H9 (cell line): Measurements from ENCODE around the gene SAP30L. TPM values are rescaled to one million over a fixed set of nuclear protein-coding genes. Genes with fewer than 3 reads are reported as not detected.

ENCODE experiments used
- DNase-seq: peaks from one replicate; pipeline ENCODE4 v3.0.0-alpha.2; 2017
- H2AFZ ChIP-seq: one replicate; pipeline ENCODE4 v1.6.1; 2013; ENCODE audit warnings: mild to moderate bottlenecking, low read length, control low read depth, moderate library complexity
- H2AK5ac ChIP-seq: 2 replicates; pipeline ENCODE4 v1.6.1; 2013; ENCODE audit warnings: low read length, control low read depth, mixed read lengths; ENCODE audit not compliant: insufficient read length
- H2BK120ac ChIP-seq: one replicate; pipeline ENCODE4 v1.6.1; 2013; ENCODE audit warnings: low read depth, mild to moderate bottlenecking, low read length, control low read depth, inconsistent platforms; ENCODE audit not compliant: poor library complexity, severe bottlenecking
- H2BK12ac ChIP-seq: 2 replicates; pipeline ENCODE4 v1.6.1; 2013; ENCODE audit warnings: low read length, control low read depth, mixed read lengths, low read depth; ENCODE audit not compliant: insufficient read length
- H2BK15ac ChIP-seq: 2 replicates; pipeline ENCODE4 v1.6.1; 2013; ENCODE audit warnings: low read depth, low read length, control low read depth
- H2BK20ac ChIP-seq: one replicate; pipeline ENCODE4 v1.6.1; 2013; ENCODE audit warnings: low read depth, mild to moderate bottlenecking, low read length, control low read depth, inconsistent platforms; ENCODE audit not compliant: poor library complexity, severe bottlenecking
- H2BK5ac ChIP-seq: 2 replicates; pipeline ENCODE4 v1.6.1; 2013; ENCODE audit warnings: low read length, control low read depth, mixed read lengths; ENCODE audit not compliant: insufficient read length
- H3K14ac ChIP-seq: 2 replicates; pipeline ENCODE4 v1.6.1; 2013; ENCODE audit warnings: low read length, control low read depth; ENCODE audit not compliant: insufficient read depth
- H3K18ac ChIP-seq: 2 replicates; pipeline ENCODE4 v1.6.1; 2013; ENCODE audit warnings: low read depth, mild to moderate bottlenecking, mixed read lengths, low read length, control low read depth; ENCODE audit not compliant: insufficient read length
- H3K23ac ChIP-seq: 2 replicates; pipeline ENCODE4 v1.6.1; 2013; ENCODE audit warnings: low read length, control low read depth, mixed read lengths, low read depth; ENCODE audit not compliant: insufficient read length
- H3K23me2 ChIP-seq: 2 replicates; pipeline ENCODE4 v1.6.1; 2013; ENCODE audit warnings: low read depth, mild to moderate bottlenecking, mixed read lengths, low read length, control low read depth; ENCODE audit not compliant: insufficient read length, poor library complexity, severe bottlenecking
- H3K27ac ChIP-seq: 2 replicates; pipeline ENCODE4 v1.5.1; 2013; ENCODE audit warnings: low read length, control low read depth, mixed read lengths, low read depth; ENCODE audit not compliant: insufficient read length
- H3K27me3 ChIP-seq: 2 replicates; pipeline ENCODE4 v1.6.1; 2013; ENCODE audit warnings: low read length, control low read depth, inconsistent platforms; ENCODE audit not compliant: insufficient read depth
- H3K4ac ChIP-seq: 2 replicates; pipeline ENCODE4 v1.6.1; 2013; ENCODE audit warnings: low read depth, mild to moderate bottlenecking, control low read depth, inconsistent platforms, low read length, moderate library complexity
- H3K4me1 ChIP-seq: 2 replicates; pipeline ENCODE4 v1.6.1; 2013; ENCODE audit warnings: low read length, control low read depth, inconsistent platforms; ENCODE audit not compliant: insufficient read depth
- H3K4me2 ChIP-seq: 2 replicates; pipeline ENCODE4 v1.6.1; 2013; ENCODE audit warnings: low read length, control low read depth, mixed read lengths; ENCODE audit not compliant: insufficient read length, insufficient read depth
- H3K56ac ChIP-seq: 2 replicates; pipeline ENCODE4 v1.6.1; 2013; ENCODE audit warnings: low read depth, mild to moderate bottlenecking, mixed read lengths, low read length, control low read depth; ENCODE audit not compliant: insufficient read length
- H3K79me1 ChIP-seq: 2 replicates; pipeline ENCODE4 v1.6.1; 2013; ENCODE audit warnings: low read depth, mild to moderate bottlenecking, moderate library complexity, low read length, control low read depth, inconsistent platforms; ENCODE audit not compliant: insufficient read depth, poor library complexity, severe bottlenecking
- H3K79me2 ChIP-seq: 2 replicates; pipeline ENCODE4 v1.6.1; 2013; ENCODE audit warnings: low read length, control low read depth, inconsistent platforms; ENCODE audit not compliant: insufficient read depth
- H3K9ac ChIP-seq: 2 replicates; pipeline ENCODE4 v1.6.1; 2013; ENCODE audit warnings: low read length, control low read depth, mixed read lengths; ENCODE audit not compliant: insufficient read length; ENCODE audit errors: extremely low read depth
- H3K9me3 ChIP-seq: one replicate; pipeline ENCODE4 v1.6.1; 2013; ENCODE audit warnings: low read depth, low read length, inconsistent platforms; ENCODE audit not compliant: control insufficient read depth
- H3T11ph ChIP-seq: one replicate; pipeline ENCODE4 v1.6.1; 2013; ENCODE audit warnings: mild to moderate bottlenecking, low read length, control low read depth, inconsistent platforms
- H4K20me1 ChIP-seq: one replicate; pipeline ENCODE4 v1.6.1; 2013; ENCODE audit not compliant: control insufficient read depth, insufficient read length, insufficient read depth
- H4K5ac ChIP-seq: 2 replicates; pipeline ENCODE4 v1.6.1; 2013; ENCODE audit warnings: low read depth, mild to moderate bottlenecking, mixed read lengths, low read length, control low read depth; ENCODE audit not compliant: insufficient read length
- H4K8ac ChIP-seq: replicated peaks from 2 replicates; pipeline ENCODE4 v1.6.1; 2013; ENCODE audit warnings: low read length, control low read depth, mixed read lengths, low read depth; ENCODE audit not compliant: insufficient read length
- H4K91ac ChIP-seq: 2 replicates; pipeline ENCODE4 v1.6.1; 2013; ENCODE audit warnings: low read depth, mild to moderate bottlenecking, moderate library complexity, mixed read lengths, low read length, control low read depth; ENCODE audit not compliant: insufficient read length
- H3K27ac Mint-ChIP-seq, 3 experiments: 2 replicates in 2 of 3; 3 replicates in 1 of 3; pipeline ENCODE4 v1.8.0; 2020 to 2021; ENCODE audit warnings: mixed read lengths in 3 of 3, mild to moderate bottlenecking in 1 of 3, moderate library complexity in 1 of 3
- H3K27me3 Mint-ChIP-seq: 2 replicates; pipeline ENCODE4 v1.8.0; 2021; ENCODE audit warnings: low read depth, mild to moderate bottlenecking, moderate library complexity, mixed read lengths
- H3K36me3 Mint-ChIP-seq, 3 experiments: 2 replicates in 2 of 3; 3 replicates in 1 of 3; pipeline ENCODE4 v1.8.0; 2020 to 2021; ENCODE audit warnings: low read depth in 3 of 3, mixed read lengths in 3 of 3; ENCODE audit not compliant: insufficient read depth in 1 of 3
- H3K4me1 Mint-ChIP-seq, 2 experiments: 2 replicates each; pipeline ENCODE4 v1.8.0; 2020; ENCODE audit warnings: mixed read lengths in 2 of 2
- H3K4me3 Mint-ChIP-seq, 2 experiments: 2 replicates in 1 of 2; 3 replicates in 1 of 2; pipeline ENCODE4 v1.8.0; 2020 to 2021; ENCODE audit warnings: mild to moderate bottlenecking in 2 of 2, mixed read lengths in 2 of 2, moderate library complexity in 1 of 2
- H3K9me3 Mint-ChIP-seq, 2 experiments: 2 replicates in 1 of 2; 3 replicates in 1 of 2; pipeline ENCODE4 v1.8.0; 2020; ENCODE audit warnings: mild to moderate bottlenecking in 2 of 2, mixed read lengths in 2 of 2, moderate library complexity in 1 of 2
- WGBS: extraction: QIAGEN DNeasy Blood & Tissue Kit; methylation state at CpG from one replicate; pipeline ENCODE4 v1.1.7; 2013; ENCODE audit warnings: missing lambda C conversion rate, low lambda C conversion rate, mixed read lengths; ENCODE audit not compliant: insufficient read length; ENCODE audit errors: extremely low coverage; 5-methylcytosine and 5-hydroxymethylcytosine counted together
- total RNA-seq: library from RNA; stranded (reverse); gene quantifications from 2 replicates; pipeline ENCODE4 v1.2.1, GENCODE V29; 2021
- TF ChIP-seq, protein P1 (sequence below): fragments of 200-600 bp; sonication (generic); conservative IDR thresholded peaks from 3 replicates; pipeline ENCODE4 v1.8.0; 2021; ENCODE audit warnings: antibody characterized with exemption, mild to moderate bottlenecking

The SAP30L gene
- total RNA-seq, 1 experiment from 2014 or later = 25.0 TPM

DNA sequence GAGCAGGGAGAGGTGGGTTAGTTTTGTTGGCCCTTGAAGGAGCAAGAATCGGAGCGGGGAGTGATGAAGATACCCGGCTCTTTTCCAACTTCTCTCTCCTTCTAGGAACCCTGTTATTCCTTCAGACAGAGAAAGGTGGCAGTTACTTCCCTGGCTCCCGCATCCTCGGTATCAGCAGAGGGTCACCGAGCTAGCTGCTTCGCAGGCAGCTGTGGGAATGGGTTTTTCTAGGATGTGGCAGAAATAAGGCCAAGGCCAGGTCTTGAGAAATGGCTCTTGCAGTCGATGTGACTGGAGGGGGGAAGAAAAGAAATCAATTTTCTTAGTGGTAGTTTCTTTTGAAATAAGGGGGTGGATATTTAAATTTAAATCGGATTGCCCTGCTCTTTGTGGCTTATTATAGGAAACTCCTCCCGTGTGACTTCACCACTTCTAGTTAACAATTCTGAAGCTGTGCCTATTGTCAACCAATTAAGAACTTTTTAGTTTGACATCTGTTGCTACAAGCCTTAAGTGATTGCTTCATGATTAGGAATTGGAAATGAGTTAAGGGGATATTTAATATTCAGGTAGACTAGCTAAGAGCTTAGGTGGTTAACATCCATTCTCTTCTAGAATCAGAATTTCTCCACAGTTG, 1.4 kb downstream of the SAP30L start:
- no peak for DNase-seq
- Histone ChIP-seq H3K18ac (no peak overlapping the region), H3K79me2 (no peaks in the 10 kb centered on the region), H3K9ac (no peak overlapping the region), H3K4me2 (peak overlapping the region; percentile 90), H3K14ac (no peak overlapping the region), H3K56ac (no peak overlapping the region), H2AFZ (no peak overlapping the region), H2BK120ac (no peak overlapping the region), H3K9me3 (no peaks in the 10 kb centered on the region), H4K5ac (no peak overlapping the region), H3K23ac (no peak overlapping the region), H4K91ac (no peak overlapping the region), H4K8ac (no peak overlapping the region), H2BK5ac (no peak overlapping the region), H2AK5ac (no peak overlapping the region), H4K20me1 (no peaks in the 10 kb centered on the region), H3K79me1 (peaks cover 3% of the 10 kb centered on the region), H3T11ph (no peak overlapping the region), H3K23me2 (peaks cover 13% of the 10 kb centered on the region), H2BK12ac (no peak overlapping the region), H3K4ac (no peak overlapping the region), H2BK15ac (no peak overlapping the region), H3K4me1 (no peaks in the 10 kb centered on the region), H2BK20ac (no peak overlapping the region), H3K27ac (no peak overlapping the region), H3K27me3 (no peaks in the 10 kb centered on the region)
- TF ChIP-seq, protein P1, sequence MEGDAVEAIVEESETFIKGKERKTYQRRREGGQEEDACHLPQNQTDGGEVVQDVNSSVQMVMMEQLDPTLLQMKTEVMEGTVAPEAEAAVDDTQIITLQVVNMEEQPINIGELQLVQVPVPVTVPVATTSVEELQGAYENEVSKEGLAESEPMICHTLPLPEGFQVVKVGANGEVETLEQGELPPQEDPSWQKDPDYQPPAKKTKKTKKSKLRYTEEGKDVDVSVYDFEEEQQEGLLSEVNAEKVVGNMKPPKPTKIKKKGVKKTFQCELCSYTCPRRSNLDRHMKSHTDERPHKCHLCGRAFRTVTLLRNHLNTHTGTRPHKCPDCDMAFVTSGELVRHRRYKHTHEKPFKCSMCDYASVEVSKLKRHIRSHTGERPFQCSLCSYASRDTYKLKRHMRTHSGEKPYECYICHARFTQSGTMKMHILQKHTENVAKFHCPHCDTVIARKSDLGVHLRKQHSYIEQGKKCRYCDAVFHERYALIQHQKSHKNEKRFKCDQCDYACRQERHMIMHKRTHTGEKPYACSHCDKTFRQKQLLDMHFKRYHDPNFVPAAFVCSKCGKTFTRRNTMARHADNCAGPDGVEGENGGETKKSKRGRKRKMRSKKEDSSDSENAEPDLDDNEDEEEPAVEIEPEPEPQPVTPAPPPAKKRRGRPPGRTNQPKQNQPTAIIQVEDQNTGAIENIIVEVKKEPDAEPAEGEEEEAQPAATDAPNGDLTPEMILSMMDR = no peak
- Mint-ChIP-seq H3K27ac (no peak overlapping the region; a peak in 1 of 7 replicates), H3K4me1 (peaks cover 14 to 19% of the 10 kb centered on the region in 2 experiments), H3K36me3 (peaks cover 2 to 12% (median 11%) of the 10 kb centered on the region in 3 experiments; a peak in 6 of 7 replicates), H3K9me3 (no peaks in the 10 kb centered on the region), H3K4me3 (peak overlapping the region; percentile 77 to 89), H3K27me3 (peaks cover 3% of the 10 kb centered on the region; the same call in 1 of the 2 replicates)
- no CpG with 5 or more reads among the region's 10 CpGs for WGBS
